ENCODE measurements around the gene EFS.
"Not testable (repeated sequence)": the region's sequence is repeated elsewhere in the genome, so short reads cannot be mapped to it uniquely, and the experiment has no call there.

The EFS gene

GRCh38 chr14:23399591-23399990, 34.6 kb upstream of the EFS start:
- DNase-seq (ENCODE audit: low read depth, low spot score): no peak

- DNase-seq (ENCODE audit: low read depth, low spot score): no peak
Observed at GRCh38 chr14:23399136-23399535, 34.2 kb upstream of the EFS start.

- DNase-seq (ENCODE audit: low read depth, low spot score): no peak
Observed at GRCh38 chr14:23398348-23398747, 33.4 kb upstream of the EFS start.

- DNase-seq (ENCODE audit: low read depth, low spot score): no peak
Observed at GRCh38 chr14:23396781-23397407, 31.9 kb upstream of the EFS start.

GRCh38 chr14:23396126-23396525, 31.2 kb upstream of the EFS start:
- DNase-seq (ENCODE audit: low read depth, low spot score): no peak

- no peak for DNase-seq (ENCODE audit: low read depth, low spot score)
Observed at GRCh38 chr14:23392613-23393012, 27.6 kb upstream of the EFS start.

- DNase-seq (ENCODE audit: low read depth, low spot score): not testable (repeated sequence)
Observed at GRCh38 chr14:23389871-23390270, 24.9 kb upstream of the EFS start.

GRCh38 chr14:23389396-23389795, 24.4 kb upstream of the EFS start:
- DNase-seq (ENCODE audit: low read depth, low spot score): no peak

GRCh38 chr14:23388996-23389395, 24.0 kb upstream of the EFS start:
- no peak for DNase-seq (ENCODE audit: low read depth, low spot score)

GRCh38 chr14:23387916-23388882, 23.2 kb upstream of the EFS start:
- no peak for DNase-seq (ENCODE audit: low read depth, low spot score)

- no peak for DNase-seq (ENCODE audit: low read depth, low spot score)
Observed at GRCh38 chr14:23386999-23387398, 22.0 kb upstream of the EFS start.

- not testable (repeated sequence) for DNase-seq (ENCODE audit: low read depth, low spot score)
Observed at GRCh38 chr14:23386266-23386657, 21.3 kb upstream of the EFS start.

- DNase-seq (ENCODE audit: low read depth, low spot score): no peak
Observed at GRCh38 chr14:23385642-23386265, 20.8 kb upstream of the EFS start.

- no peak for DNase-seq (ENCODE audit: low read depth, low spot score)
Observed at GRCh38 chr14:23385244-23385641, 20.3 kb upstream of the EFS start.

GRCh38 chr14:23384364-23385080, 19.6 kb upstream of the EFS start:
- DNase-seq (ENCODE audit: low read depth, low spot score): no peak

GRCh38 chr14:23382731-23383440, 17.9 kb upstream of the EFS start:
- DNase-seq (ENCODE audit: low read depth, low spot score): no peak

GRCh38 chr14:23382276-23382675, 17.3 kb upstream of the EFS start:
- DNase-seq (ENCODE audit: low read depth, low spot score): no peak

GRCh38 chr14:23381871-23382270, 16.9 kb upstream of the EFS start:
- no peak for DNase-seq (ENCODE audit: low read depth, low spot score)

GRCh38 chr14:23380976-23381375, 16.0 kb upstream of the EFS start:
- DNase-seq (ENCODE audit: low read depth, low spot score): no peak

- DNase-seq (ENCODE audit: low read depth, low spot score): no peak
Observed at GRCh38 chr14:23380197-23380914, 15.4 kb upstream of the EFS start.

Data from smooth muscle cell of the brain vasculature (primary cell).